GM12878 (cell line): ENCODE measurements around the gene QPRT. TPM values are rescaled to one million over a fixed set of nuclear protein-coding genes. Genes with fewer than 3 reads are reported as not detected.

Source experiments
- BRCA1 ChIP-seq: IDR thresholded peaks from 2 replicates; pipeline ENCODE4 v1.6.1; 2011; ENCODE audit warnings: low read depth, low read length, improper control_type of control experiment
- CEBPZ ChIP-seq: fragments of 150-350 bp; IDR thresholded peaks from 2 replicates; pipeline ENCODE4 v1.6.1; 2016; ENCODE audit warnings: low read depth, low read length
- HDAC2 ChIP-seq: fragments of 200-600 bp; sonication (generic); IDR thresholded peaks from 2 replicates; pipeline ENCODE4 v1.6.1; 2017
- IRF4 ChIP-seq: IDR thresholded peaks from 2 replicates; pipeline ENCODE4 v1.6.1; 2011; ENCODE audit warnings: low read depth, low read length
- KLF5 ChIP-seq: fragments of 450-650 bp; IDR thresholded peaks from 2 replicates; pipeline ENCODE4 v1.6.1; 2014; ENCODE audit warnings: mild to moderate bottlenecking; ENCODE audit not compliant: partially characterized antibody
- LARP7 ChIP-seq: fragments of 450-650 bp; IDR thresholded peaks from 2 replicates; pipeline ENCODE4 v1.6.1; 2017; ENCODE audit warnings: mild to moderate bottlenecking
- NFXL1 ChIP-seq: fragments of 450-650 bp; IDR thresholded peaks from 2 replicates; pipeline ENCODE4 v1.6.1; 2017; ENCODE audit warnings: antibody characterized with exemption, mild to moderate bottlenecking, borderline replicate concordance
- SMAD1 ChIP-seq: fragments of 450-650 bp; IDR thresholded peaks from 2 replicates; pipeline ENCODE4 v1.6.1; 2018; ENCODE audit warnings: mild to moderate bottlenecking, low read depth; ENCODE audit not compliant: partially characterized antibody
- ZBTB33 ChIP-seq: fragments of 450-650 bp; IDR thresholded peaks from 2 replicates; pipeline ENCODE4 v1.6.1; 2017; ENCODE audit warnings: mild to moderate bottlenecking
- ZNF24 ChIP-seq: fragments of 450-650 bp; IDR thresholded peaks from 2 replicates; pipeline ENCODE4 v1.6.1; 2017; ENCODE audit warnings: antibody characterized with exemption, mild to moderate bottlenecking
- polyA plus RNA-seq, 11 experiments: library from polyadenylated mRNA; depleted of rRNA in 4 of 11; unstranded in 6 of 11; stranded (reverse) in 5 of 11; fragments of >200 nt; fragmentation: Nextera tagmentation in 4 of 11; fragmentation: Illumina TruSeq in 1 of 11; extraction: Ambion mirVana in 4 of 11; extraction: Trizol in 1 of 11; gene quantifications; 1 replicate in 1 of 11; 2 replicates in 10 of 11; pipeline versions ENCODE4 v1.2.1 to v1.2.3, GENCODE V29; 2011 to 2016; ENCODE audit warnings: inconsistent platforms in 2 of 11, missing spikeins in 2 of 11, low read depth in 1 of 11
- total RNA-seq, 4 experiments: library from RNA; depleted of rRNA in 3 of 4; stranded (reverse); fragments of >200 nt in 3 of 4; fragmentation: Illumina TruSeq in 1 of 4; extraction: Trizol in 1 of 4; gene quantifications; 2 replicates each; pipeline versions ENCODE4 v1.2.1 to v1.2.3, GENCODE V29; 2013 to 2021

The QPRT gene
- total and polyA plus RNA-seq, 10 of the 15 experiments (the other 5 are each of a cell fraction or from before 2014, with no cell fraction given) = 2.7 to 43.0 (median 31.3) TPM

DNA sequence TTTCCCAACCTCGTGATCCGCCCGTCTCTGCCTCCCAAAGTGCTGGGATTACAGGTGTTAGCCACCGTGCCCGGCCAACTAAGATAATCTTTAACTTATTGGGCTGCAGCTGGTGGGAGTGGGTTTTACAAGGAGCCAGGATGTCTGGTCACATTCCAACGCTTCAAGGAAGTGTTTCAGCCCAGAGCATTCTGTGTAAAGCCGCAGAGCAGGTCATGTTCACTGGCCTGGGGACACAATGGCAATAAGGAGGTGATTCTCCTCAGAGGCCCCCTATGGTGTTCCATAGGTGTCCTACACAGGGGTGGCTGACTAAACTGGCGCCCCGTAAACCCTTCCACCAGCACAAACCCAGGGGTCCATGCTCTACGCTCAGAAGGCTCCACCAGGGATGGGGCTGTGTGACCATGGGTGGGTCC lies 1.2 kb downstream of the QPRT start (continued):
- TF ChIP-seq CEBPZ = no peak
- no peak for TF ChIP-seq KLF5
- peak; percentile 23; the same call in 1 of the 2 replicates for TF ChIP-seq LARP7
- no peak for TF ChIP-seq ZBTB33
- TF ChIP-seq IRF4 = no peak
- no peak for TF ChIP-seq NFXL1
- TF ChIP-seq HDAC2 = no peak
- TF ChIP-seq SMAD1 = no peak
- no peak for TF ChIP-seq BRCA1
- TF ChIP-seq ZNF24 = no peak
